ENCODE results near the gene EVI5.
A peak's percentile ranks its signal among the peaks of the same experiment; 100 is the strongest.
"Not testable (repeated sequence)": the region's sequence is repeated elsewhere in the genome, so short reads cannot be mapped to it uniquely, and the experiment has no call there.

Gene EVI5

DNA sequence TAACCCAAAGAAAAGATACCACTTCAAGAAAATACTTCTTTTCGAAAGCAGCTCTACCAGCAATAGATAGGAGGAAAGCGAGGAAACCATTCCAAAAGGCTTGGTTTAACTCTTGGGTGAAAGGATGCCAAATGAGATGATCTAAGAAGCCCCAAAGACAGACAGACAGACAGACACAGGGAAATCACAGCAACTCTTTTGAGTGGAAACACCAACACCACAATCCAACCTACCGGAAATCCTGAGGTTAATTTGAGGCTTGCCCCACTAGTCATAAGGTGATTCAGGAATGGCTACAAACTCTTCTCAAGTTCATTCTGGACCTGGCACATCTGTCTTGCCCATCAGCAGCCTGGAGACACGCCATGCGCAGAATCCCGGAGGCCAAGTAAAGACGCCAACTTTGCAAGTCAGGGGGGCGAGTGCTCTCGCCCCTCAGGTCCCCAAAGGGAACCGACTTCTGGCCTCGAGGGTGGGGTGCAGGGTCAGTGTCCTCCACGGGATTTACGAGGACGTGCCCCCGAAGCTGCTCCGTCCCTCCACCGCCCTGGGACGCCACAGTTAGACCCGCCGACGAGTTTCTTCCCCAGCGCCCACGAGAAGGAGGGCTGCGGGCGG lies 778 bp downstream of the EVI5 start:
- H3K4me3 ChIP-seq (ENCODE audit: low read depth, low read length) = peak overlapping the region; percentile 98
- TF ChIP-seq, protein P1, sequence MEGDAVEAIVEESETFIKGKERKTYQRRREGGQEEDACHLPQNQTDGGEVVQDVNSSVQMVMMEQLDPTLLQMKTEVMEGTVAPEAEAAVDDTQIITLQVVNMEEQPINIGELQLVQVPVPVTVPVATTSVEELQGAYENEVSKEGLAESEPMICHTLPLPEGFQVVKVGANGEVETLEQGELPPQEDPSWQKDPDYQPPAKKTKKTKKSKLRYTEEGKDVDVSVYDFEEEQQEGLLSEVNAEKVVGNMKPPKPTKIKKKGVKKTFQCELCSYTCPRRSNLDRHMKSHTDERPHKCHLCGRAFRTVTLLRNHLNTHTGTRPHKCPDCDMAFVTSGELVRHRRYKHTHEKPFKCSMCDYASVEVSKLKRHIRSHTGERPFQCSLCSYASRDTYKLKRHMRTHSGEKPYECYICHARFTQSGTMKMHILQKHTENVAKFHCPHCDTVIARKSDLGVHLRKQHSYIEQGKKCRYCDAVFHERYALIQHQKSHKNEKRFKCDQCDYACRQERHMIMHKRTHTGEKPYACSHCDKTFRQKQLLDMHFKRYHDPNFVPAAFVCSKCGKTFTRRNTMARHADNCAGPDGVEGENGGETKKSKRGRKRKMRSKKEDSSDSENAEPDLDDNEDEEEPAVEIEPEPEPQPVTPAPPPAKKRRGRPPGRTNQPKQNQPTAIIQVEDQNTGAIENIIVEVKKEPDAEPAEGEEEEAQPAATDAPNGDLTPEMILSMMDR (conservative IDR thresholded peaks at IDR 0.05; ENCODE audit: low read depth, low read length) = no peak
- peak; percentile 61 for DNase-seq (ENCODE audit: low read depth)

DNA sequence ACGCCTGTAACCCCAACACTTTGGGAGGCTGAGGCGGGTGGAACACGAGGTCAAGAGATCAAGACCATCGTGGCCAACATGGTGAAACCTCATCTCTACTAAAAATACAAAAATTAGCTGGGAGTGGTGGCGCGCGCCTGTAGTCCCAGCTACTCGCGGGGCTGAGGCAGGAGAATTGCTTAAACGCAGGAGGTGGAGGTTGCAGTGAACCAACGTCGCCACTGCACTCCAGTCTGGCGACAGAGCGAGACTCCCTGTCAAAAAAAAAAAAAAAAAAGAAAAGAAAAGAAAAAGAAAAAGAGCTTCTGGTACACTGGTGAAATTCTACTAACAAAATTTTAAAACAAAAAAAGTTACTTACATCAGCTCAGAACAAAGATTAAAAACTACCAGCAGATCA lies 1.4 kb downstream of the EVI5 start:
- TF ChIP-seq, protein P1 (conservative IDR thresholded peaks at IDR 0.05; ENCODE audit: low read depth, low read length) = peak; percentile 14
- H3K4me3 ChIP-seq (ENCODE audit: low read depth, low read length) = peak overlapping the region; percentile 98

GRCh38 chr1:92778376-92778775 lies 6.5 kb downstream of the EVI5 start:
- no peak for DNase-seq (ENCODE audit: low read depth)
- TF ChIP-seq, protein P1 (conservative IDR thresholded peaks at IDR 0.05; ENCODE audit: low read depth, low read length) = no peak

More for the DNA sequence above, 1.4 kb downstream of the EVI5 start:
- peak; percentile 33 for DNase-seq (ENCODE audit: low read depth)

DNA sequence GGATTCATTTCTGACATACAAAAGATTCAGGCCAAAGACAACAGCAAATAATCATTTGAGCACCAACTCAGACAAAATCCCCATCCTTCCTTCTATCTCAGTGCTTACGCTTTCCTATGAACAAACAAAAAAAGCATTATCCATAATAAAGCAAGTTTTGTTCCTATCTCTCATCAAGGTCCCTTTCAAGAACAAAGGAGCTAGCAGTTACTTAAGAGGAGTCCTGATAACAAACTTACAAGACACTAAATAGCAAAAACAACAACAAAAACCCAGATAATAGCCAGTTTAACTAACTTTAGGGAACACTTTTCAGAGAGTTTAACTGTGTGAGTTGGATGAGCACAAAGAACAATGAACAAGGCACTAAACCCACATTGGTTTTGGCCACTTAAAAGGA lies 10.5 kb downstream of the EVI5 start:
- TF ChIP-seq, protein P1 (conservative IDR thresholded peaks at IDR 0.05; ENCODE audit: low read depth, low read length) = no peak

More at GRCh38 chr1:92778376-92778775, 6.5 kb downstream of the EVI5 start:
- H3K4me3 ChIP-seq (ENCODE audit: low read depth, low read length) = no peak overlapping the region

DNA sequence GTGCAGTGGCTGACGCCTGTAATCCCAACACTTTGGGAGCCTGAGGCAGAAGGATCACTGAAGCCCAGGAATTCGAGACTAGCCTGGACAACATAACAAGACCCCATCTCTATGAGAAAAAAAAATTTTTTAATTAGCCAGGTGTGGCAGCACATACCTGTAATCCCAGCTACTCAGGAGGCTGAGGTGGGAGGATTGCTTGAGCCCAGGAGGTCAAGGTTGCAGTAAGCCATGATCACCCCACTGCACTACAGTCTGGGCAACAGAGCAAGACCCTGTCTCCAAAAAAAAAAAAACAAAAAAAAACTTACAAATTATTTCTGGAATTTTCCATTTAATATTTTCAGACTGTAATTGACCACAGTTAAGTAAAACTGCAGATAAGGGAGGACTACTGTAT lies 11.2 kb downstream of the EVI5 start:
- not testable (repeated sequence) for DNase-seq (ENCODE audit: low read depth); H3K4me3 ChIP-seq (ENCODE audit: low read depth, low read length)

More for the DNA sequence above, 10.5 kb downstream of the EVI5 start:
- DNase-seq (ENCODE audit: low read depth) = no peak
- H3K4me3 ChIP-seq (ENCODE audit: low read depth, low read length) = no peak overlapping the region

GRCh38 chr1:92769856-92770255 lies 15.1 kb downstream of the EVI5 start:
- TF ChIP-seq, protein P1 (conservative IDR thresholded peaks at IDR 0.05; ENCODE audit: low read depth, low read length) = no peak
- DNase-seq (ENCODE audit: low read depth) = no peak
- no peak overlapping the region for H3K4me3 ChIP-seq (ENCODE audit: low read depth, low read length)

GRCh38 chr1:92768915-92769314 lies 16.0 kb downstream of the EVI5 start:
- no peak for DNase-seq (ENCODE audit: low read depth)
- no peak overlapping the region for H3K4me3 ChIP-seq (ENCODE audit: low read depth, low read length)
- TF ChIP-seq, protein P1 (conservative IDR thresholded peaks at IDR 0.05; ENCODE audit: low read depth, low read length) = no peak
